GM18508 (cell line): ENCODE results near the gene LAMA5.

Experiments
- ATAC-seq: cut with Tn5 transposase; IDR thresholded peaks from one replicate; pipeline ENCODE4 v1.9.1; 2021; ENCODE audit warnings: moderate number of reproducible peaks; ENCODE audit not compliant: insufficient read depth, unreplicated experiment

The LAMA5 gene

DNA sequence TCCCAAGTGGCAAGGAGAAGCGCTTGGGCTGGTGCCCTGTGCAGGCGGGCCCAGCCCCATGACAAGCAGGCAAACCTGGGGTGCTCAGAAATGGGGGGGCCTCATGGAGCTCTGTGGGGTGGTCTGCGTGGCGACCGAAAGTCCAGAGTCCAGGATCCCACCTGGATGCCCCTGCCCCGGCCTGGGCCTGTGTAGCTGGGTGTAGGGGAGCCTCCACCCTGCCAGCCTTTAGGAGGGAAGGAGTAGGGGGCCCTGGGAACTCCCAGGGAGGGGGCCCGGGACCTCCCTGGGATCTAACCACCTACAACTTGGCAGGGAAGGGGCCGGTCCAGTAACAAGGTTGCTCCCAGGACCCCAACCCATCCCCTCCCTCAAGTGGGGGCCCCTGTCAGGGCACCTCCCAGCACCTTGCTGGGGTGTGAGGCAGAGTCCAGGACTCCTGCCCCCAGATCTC, 4.5 kb upstream of the LAMA5 start:
- ATAC-seq, result no peak

DNA sequence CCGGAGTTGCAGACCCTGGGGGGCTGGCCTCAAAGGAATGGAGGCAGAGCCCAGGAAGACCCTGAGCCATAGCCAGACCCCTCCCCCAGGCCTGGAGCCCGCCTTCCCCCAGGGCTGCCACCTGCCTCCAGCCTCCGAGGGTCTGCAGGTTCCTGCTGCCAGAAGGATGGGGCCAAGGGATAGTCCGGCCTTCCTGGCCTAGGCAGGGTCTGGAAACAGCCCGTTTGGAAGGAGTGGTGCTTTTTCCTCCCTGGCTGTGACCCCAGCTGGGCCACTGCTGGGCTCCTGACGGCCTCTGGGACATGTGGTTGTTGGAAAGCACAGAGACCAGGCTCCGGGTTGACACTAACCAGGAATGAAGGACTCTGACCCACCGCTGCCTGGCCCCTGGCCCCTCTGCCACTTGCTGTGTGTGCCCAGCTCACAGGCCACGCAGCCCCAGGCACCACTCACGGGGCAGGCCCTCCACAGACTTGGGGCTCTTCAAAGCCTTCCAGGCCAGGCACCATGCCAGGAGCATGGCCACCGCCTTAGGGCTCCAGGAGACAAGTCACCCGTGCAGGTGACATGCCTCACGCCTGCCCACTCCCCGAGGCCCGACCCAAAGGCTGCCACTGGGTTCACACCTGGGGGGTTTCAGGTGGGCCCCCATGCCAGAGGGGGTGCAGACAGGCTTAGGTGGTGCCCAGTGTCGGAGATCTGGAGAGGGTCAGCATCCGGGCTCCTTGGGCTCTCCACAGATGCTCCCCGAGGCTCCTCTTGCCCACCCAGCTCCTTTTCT, 3.9 kb upstream of the LAMA5 start:
- ATAC-seq, result no peak

DNA sequence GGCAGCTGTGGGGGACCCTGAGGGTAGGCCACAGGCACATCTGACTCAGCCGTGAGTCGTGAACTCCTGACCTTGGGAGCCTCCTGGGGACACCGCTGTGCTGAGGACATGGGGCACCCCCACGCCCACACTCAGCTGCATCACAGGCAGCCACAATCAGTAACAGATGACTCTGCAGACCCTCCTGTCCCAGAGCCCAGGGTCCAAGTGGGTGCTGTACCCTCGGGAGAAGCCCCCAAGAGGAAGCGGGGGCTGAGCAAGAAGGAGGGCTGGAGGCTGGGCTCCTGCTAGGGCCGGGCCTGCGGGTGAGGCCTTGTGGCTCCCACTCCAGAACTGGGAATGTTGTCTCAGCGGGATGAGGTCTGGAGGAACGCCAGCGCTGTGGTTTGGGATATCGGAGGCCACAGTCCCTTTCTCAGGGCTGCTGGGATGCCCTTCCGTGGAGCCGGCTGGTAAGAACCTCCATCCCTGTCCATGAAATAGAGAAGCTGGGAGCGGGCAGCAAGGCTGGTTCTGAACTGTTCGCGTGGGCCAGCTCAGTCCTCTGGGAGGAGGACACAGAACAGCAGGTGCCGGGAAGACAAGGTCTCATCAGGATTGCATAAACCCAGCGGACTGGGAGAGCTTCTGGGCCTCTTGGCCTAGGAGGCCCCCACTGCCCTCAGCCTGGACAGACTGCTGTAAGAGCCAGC, 3.1 kb upstream of the LAMA5 start:
- ATAC-seq, result no peak

DNA sequence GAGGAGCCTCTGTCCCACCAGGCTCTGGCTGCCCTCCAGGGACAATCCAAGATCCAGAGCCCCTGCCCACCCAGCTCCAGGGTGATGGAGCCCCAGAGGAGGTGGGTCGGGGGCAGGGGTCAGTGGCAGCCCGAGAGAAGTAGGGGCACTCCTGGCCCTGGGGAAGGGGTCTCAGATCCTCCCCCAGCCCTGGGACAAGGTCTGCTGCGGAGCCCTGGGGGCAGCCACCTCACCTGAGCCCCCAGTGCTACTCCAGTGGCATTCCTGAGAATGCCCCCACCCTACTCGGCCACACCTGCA, 2.7 kb upstream of the LAMA5 start:
- no peak for ATAC-seq

DNA sequence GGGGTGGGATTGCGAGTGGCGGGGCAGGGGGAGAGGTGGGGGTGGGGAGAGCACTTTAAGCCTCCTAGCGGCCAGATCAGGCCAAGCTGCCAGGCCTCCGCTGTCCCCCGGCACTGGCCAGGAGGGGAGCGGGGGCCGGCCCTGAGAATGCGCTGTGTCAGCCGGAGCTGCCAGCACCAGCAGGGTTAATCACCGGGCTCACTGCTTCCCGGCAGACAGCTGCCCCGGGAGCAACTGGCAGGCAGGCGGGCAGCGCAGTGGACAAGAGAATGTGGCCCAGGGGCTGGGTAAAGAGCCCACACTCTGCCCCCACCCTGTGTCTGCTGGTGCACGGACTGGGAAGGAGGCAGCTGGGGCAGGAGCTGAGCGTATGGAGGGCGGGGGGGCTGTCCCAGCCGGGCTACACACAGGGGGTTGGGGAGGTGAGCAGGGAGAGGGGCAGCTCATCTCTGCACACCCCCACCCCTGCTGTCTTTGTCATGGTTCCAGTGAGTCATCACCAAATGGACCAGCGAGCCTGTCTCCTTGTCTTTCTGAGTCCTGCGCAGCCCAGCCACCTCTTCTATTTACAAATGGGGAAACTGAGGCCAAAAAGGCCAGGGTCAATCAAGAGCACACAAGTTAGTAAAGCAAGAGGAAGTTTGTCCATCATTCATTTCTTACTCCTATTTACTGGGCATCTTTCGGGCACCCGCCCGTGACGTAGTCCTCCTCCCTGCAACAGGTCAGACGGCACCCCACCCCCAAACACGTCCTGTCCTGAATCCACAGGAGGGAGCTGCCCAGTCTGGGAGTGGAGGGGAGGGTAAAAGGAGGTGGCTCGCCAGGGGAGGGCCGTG, 2.1 kb upstream of the LAMA5 start:
- no peak for ATAC-seq

DNA sequence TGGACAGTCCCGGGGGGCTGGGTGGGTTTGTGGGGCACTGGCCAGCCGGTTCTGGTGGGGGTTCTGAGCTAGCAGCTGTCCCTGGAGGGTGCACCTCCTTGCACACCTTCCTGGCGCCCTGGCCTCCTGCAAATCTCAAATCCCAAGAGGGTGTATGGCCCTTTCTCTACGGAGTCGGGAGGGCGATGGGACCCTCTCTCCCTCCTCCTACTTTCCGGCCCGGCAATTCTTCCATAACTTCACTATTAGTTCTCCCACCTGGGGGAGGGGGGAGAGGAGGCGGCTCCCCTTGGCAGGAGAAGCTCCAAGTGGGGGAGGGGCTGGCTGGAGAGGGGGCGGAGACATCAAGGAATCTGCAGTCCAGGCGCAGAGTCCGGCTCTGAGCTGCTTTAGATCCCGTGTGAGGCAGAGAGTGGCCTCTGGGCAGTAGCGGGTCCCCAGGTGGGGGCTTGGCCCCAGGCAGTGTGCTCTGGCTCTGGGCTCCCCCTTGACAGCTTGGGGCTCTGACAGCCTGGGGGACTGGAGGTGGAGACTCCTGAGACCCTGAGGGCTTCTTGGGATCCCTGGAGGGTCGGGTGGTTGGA, 1.4 kb upstream of the LAMA5 start:
- no peak for ATAC-seq

DNA sequence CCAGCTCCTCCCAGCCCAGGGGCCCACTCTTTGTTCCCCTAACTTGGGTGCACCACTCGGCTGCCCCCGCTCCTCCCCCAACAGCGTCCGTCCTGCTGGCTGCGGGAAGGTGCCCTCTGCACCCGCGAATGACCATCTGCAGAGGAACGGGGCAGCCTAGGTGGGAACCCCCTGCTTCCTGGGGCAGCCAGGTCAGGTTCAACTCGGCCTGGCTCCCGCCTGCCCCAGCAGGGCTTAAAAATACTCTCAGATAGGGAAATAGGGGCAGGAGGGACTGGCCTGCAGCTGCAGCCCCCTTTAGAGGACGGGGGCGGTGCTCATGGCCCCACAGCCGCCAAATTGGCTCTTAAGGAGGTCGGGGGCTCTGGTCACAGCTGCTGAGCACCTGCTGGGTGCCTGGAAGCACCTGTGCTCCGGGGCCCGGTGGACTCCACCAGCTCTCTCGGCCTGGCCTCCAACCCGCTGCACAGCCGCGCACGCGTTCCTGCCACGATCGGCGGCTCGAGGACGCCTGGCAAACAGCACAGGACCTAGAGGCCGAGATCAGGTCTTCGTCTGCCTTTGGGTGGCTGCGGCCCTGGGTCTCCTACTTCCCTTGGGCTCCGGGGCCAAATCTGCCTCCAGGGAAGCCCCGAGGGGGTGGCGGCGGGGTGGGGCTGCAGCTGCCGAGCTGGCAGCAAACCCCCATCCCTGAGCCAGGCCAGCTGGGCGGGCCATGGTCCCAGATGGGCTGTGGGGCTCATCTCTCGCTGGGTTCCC, 700 bp upstream of the LAMA5 start:
- ATAC-seq, result no peak

DNA sequence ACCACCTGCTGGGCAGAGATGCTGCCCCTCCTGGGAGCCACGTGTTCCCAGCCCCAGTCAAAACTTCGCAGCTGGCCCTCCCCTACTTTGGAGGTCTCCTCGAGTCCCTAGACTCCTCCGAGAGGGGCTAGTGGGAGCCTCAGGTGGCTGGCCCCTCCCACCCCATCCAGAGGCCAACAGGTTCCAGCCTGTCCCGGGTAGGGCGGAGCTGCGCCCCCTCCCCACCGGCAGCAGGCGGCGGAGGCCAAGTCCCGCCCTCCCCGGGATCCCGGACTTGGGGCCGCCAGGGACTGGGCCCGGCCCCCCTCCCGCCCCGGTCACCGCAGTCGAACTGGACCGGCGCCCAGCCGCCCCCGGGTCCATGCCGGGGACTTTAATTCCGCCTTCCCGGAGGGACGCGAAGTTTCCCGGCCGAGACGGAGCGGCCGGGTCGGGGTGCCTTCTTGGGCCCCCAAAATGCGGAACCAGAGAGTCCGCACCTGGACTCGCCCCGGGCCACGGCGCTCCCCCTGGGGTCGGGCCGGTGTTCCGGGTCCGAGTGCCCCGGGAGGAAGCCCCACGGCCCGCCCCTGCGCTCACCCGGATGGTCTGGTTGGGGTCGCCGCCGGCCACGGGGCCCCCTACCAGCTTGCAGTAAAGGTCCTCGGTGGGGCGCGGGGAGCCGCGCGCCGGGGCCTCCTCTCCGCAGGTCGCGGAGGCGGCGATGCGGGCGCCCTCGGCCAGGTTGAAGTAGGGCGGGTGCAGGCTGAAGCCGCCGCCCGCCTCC, 559 bp downstream of the LAMA5 start:
- ATAC-seq, result no peak

DNA sequence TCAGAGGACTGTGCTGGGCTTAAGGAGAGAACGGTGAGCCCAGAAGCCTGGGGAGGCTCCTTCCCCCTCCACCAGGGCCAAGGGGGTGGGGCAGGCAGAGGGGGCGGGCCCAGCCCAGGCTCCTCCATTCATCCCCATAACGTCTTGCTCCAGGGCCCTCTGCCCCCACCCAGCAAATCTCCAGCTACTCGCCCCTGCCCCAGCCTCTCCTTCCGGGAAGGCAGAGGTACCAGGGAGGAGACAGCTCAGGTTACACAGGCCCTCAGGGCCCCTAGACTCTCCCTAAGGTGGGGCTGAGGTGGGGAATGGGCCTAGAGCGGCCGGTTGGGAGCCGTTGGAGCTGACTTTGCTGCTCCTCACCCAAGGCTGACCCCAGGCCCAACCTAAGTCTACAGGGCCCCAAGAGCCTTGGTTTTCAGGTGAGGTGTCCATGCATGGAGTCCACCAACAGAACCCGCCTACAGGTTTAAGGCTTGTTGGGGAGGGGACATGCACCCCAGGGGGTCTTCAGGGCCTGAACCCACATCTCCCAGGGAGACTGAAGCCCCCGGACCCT, 1.2 kb downstream of the LAMA5 start:
- ATAC-seq, result no peak

DNA sequence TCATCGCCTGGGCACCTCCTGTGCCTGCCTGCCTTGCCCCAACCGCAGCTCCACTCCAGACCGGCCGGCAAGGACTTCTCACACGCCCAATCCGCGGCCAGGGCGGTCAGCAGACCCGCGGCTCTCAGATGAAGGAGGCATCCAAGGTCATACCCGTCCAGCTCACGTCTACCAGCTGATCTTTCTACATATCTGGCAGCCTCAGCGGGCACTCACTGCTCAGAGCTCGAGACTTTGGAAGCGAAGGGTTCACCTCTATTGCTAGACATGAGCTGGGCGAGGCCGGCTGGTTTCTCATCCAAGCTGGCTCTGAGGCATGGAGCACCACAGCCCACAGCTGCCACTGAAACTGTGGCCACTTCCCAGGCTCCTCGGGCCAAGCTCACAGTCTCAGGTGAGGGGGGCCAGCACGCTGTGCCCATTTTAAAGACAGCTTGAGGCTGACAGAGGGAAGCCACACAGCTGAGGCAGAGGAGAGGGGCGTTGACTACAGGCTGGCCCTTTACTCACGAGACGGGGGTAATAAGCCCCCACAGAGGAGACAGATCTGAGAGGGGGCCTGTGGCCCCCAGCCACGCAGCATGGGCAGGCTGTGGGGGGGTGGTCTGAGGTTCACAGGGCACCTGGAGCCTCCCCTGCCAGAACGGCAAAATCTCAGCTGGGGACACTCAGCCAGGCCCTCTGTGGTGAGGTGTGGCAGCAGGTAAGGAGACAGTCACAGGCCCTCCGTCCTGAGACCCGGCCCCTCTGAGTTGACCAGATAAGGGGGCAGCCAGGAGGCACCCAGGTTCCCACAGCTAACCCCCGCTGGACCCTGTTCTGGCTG, 2.0 kb downstream of the LAMA5 start:
- no peak for ATAC-seq

DNA sequence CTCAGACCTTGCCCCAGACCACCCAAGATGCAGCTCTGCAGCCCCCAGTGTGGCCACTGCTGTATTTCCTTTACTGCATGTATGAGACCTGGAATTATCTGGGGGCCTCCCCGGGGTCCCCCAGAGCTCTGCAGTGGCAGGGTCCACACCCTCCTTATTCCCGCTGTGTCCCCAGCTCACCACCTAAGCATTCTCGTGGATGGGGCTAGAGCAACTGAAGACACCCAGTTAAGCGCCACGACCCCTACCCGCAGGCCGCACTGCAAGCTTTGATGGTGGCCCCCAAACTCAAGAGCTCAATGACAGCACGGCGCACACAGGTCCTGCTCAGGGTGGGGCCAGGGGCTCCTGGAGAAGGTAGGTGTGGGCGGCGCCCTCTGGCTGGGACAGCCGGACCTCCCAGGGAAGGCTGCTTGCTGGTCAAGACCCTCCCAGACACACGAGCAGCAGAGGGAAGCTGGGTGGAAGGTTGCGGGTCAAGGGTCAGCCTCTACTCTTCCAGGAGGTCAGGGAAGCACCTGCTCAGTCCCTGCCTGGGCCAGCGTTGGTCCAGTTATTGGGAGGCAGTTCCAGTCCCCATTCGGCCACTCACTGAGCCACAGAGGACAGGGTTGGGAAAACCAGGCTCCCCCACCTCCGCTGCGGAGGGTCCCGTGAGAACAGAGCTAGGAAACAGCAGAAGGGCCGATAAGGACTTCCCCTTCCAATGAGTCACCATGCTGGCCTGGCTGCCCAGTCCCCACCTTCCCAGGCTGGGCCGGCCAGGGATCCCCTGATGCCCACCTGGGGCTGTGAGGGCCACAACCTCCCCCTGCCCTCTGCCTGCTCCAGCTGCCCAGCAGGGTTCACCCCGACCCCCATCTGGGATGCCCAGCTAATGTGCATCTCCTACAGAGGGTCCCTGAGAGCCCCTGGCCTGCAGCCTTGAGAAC, 2.9 kb downstream of the LAMA5 start:
- no peak for ATAC-seq

DNA sequence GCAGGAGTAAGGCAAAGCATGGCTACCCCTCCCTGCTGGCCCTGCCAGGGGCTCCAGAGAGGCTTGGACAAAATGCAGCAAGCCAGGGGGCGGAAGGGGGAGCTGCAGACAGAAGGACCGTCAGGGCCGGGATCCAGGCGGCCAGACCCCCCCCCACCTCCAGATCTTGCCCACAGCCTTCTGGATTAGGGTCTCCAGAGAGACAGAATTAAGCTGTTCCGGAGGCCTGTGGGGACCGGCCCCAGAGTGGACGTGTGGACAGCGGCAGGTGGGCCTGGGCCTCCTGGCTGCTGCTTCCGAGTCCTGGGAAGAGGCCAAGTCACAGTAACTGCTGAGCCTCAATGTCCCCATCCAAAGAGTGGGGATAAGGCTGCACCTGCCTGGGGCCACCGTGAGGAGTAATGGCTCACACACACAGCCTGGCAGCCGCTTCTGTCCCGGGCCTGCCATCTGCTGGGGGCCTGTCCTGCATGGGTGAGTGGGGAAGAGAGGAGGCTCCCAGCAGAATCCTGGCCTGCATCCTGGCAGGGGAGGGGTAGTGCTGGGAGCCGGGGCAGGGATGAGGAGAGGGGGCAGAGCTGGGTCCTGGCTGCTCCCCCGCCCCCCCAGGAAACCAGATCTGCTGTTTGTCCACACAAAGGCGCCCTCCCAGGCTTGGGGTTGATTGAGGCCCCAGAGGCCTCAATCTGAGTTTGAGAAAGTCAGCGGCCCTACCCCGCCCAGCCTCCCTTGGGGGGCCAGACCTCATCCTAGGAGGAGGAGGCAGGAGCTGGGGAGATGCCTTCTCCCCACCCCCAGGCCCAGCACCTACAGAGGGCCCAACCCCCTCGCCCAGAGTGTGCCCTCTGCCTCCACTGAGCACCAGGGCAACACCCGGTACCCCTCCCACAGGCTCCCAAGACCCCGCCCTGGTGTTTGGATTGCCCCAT, 3.9 kb downstream of the LAMA5 start:
- ATAC-seq, result no peak

DNA sequence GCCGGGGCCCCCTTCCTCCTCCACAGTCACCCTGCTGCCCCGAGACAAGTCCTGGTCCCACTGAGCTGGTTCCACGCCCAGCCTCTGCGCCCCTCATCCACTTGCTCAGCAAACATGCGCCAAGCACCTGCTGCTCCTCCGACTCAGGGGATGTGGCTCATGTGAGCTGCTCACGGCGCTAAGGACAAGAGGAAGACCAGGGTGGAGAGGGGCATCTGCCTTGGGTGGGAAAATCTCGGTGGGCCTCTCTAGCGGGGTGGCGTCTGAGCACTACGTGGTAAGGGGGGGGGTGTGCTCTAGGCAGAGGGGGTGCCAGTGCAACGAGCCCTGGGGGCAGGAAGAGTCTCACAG, 4.5 kb downstream of the LAMA5 start:
- ATAC-seq, result no peak

DNA sequence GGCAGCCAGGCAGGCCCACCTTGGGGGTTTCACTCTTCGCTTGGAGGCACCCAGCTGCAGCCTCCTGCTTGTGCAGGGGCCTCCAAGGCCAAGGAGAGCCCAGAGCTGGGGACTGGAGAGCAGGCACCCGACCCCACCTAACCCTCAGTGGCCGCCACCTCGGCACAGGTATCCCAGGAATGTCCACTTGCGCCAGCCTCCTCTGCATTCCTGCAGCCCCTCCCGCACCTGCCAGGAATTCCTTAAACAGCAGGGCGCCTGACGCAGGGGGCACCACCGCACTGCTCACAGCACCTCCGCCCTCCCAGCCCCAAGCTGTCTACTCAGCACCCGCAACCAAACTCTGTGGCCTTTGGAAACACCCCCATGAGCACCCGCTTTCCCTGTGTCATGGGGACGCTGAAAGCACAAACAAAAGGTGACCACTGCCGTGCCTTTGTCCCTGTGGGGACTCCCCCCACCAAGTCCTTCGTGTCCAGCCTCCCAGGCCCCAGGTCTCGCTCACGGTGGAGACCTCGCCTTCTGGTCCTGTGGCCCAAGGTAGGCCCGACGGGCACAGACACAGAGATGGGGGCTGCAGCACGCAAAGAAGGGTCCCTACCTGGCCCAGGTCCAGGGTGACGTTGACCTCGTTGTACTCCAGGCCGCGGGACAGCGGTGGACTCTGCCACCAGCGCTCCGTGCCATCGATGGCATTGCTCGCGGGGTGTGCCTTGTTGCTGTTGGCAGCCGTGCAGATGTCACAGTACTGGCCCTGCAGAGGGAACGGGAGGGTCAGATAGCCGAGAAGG, 5.1 kb downstream of the LAMA5 start:
- no peak for ATAC-seq
